ACHN (cell line): ENCODE results near the gene KRTAP9-3.
"Not testable (repeated sequence)": the region's sequence is repeated elsewhere in the genome, so short reads cannot be mapped to it uniquely, and the experiment has no call there.

ENCODE experiments used
- DNase-seq: peaks from one replicate; pipeline ENCODE4 v3.0.0-alpha.2; 2015
- in situ Hi-C: cut with HindIII; loops from 2 replicates; pipeline ENCODE4 v1.10.0; 2017; ENCODE audit warnings: low sequenced_read_pairs, low pct_ligation_motif_present, low pct_unique_long_range_greater_than_20kb

Gene KRTAP9-3

DNA sequence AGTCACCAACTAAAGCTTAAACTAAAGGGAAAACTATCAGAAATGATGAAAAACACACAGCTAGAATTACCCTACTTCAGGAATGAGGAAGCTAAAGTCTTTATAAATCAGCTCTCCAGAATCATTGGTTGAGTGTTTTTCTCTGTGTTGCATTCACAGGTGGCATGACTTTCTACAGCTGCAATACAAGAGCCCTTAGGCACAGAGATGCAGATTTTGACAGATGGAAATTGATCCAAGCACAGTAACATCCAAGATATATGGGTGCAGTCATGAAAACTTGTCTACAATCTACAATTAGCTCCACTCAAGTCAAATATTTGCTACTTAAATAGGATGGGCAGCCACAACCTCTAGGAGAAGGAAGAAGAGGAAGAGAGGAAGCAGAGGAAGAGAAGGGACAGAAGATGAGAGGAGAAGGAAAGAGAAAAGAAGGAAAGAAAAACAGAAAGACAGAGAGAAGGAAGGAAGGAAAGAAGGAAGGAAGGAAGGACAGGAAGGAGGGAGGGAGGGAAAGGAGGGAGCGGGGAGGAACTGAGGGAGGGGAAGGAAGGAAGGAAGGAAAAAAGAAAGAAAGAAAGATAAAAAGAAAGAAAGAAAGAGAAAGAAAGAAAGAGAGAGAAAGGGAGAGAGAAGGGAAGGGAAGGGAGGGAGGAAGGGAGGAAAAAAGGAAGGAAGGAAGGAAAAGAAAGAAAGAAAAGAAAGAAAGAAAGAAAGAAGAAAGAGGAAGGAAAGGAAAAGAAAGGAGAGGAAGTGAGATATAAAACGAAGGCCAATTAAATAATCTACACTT is 14.9 kb downstream of the KRTAP9-3 start:
- in situ Hi-C loops, DNase-seq: not testable (repeated sequence)

- DNase-seq, in situ Hi-C loops: not testable (repeated sequence)
These were observed 17.5 kb downstream of the KRTAP9-3 start, which contains the start of gene KRTAP9-4 for GRCh38 chr17:41249637-41250240. TSS of gene KRTAP9-4 (plus strand) at chr17:41249687. CDS start at chr17:41249721, 34 bp downstream.

DNA sequence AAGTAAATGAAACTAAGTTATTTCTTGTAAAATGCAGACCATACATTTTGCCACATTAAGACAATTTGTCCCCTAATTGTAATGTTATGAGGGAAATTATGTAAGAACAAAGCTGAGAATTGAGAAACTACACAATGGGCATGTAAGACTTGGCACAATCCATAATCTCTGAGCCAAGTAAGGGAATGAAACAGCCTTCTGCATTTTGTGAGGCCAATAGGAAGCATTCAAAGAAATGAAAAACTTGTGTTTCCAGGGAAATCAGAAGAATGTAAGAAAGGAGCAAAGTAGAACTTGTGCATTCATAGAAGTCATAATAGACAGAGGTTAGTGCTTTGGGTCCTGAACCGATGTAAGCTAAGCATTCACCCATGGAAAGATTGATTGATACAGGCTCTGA is 19.0 kb downstream of the KRTAP9-3 start:
- DNase-seq: no peak
- in situ Hi-C loops: no loop called here

GRCh38 chr17:41254861-41255260 is 22.6 kb downstream of the KRTAP9-3 start:
- in situ Hi-C loops: no loop called here
- no peak for DNase-seq

DNA sequence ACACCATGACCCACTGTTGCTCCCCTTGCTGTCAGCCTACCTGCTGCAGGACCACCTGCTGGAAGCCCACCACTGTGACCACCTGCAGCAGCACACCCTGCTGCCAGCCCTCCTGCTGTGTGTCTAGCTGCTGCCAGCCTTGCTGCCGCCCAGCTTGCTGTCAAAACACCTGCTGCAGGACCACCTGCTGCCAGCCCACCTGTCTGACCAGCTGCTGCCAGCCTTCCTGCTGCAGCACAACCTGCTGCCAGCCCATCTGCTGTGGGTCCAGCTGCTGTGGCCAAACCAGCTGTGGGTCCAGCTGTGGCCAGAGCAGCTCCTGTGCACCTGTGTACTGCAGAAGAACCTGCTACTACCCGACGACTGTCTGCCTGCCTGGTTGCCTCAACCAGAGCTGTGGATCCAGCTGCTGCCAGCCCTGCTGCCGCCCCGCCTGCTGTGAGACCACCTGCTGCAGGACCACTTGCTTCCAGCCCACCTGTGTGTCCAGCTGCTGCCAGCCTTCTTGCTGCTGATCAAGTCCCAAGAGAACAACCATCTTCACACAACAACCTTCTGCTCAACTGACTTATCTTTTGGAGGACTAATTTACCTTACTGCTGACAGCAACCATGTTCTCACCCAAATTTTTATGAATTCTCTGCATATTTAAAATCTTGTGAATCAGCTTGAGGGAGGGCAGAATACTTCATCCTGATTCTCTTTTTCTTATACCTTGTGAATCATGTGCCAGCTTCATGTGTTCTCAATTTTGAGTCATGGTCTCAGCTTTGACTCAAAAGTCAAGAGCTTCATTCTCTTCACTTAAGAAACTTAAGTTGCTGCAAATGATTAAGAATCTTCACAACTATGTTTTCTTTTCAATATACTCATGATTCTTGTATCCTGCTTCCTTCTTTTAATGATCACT is 23.4 kb downstream of the KRTAP9-3 start, which contains the start of gene KRTAP9-9:
KRTAP9-9 (plus strand) TSS at position 4 of the 910 bp plus-strand sequence.
- in situ Hi-C loops, DNase-seq: not testable (repeated sequence)

DNA sequence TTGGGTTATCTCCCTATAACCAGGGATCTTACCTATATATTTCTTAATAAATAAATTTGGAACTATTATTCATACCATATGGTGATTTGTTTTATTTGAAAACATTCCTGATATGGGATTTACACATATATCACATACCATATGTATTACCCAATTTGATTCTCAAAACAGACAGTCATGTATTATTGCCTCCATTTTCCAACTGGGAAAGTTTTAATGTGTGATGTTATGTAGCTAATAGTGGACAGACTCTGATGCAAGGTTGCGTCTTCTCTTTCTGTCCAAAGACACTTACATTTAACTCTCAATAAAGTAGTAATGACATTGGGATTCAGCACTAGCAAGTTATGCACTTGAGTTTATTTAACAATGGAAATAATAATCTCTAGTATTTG is 24.0 kb downstream of the KRTAP9-3 start:
- in situ Hi-C loops: no loop called here

DNA sequence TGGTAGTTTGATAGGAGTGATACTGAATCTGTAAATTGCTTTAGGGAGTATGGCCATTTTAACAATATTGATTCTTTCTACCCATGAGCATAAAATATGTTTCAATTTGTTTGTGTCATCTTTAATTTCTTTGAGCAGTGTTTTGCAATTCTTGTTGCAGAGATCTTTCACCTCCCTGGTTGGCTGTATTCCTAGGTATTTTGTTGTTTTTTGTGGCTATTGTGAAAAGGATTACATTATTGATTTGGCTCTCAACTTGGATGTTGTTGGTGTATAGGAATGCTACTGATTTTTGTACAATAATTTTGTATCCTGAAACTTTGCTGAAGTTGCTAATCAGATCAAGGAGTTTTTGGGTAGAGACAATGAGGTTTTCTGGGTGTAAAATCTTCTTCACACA is 26.2 kb downstream of the KRTAP9-3 start:
- DNase-seq: no peak
- in situ Hi-C loops: no loop called here

More for the DNA sequence above, 24.0 kb downstream of the KRTAP9-3 start:
- DNase-seq: no peak

GRCh38 chr17:41263212-41263611 is 31.0 kb downstream of the KRTAP9-3 start:
- no peak for DNase-seq
- in situ Hi-C loops: no loop called here

- in situ Hi-C loops: no loop called here
- no peak for DNase-seq
These were observed 32.4 kb downstream of the KRTAP9-3 start for GRCh38 chr17:41264599-41264998.

DNA sequence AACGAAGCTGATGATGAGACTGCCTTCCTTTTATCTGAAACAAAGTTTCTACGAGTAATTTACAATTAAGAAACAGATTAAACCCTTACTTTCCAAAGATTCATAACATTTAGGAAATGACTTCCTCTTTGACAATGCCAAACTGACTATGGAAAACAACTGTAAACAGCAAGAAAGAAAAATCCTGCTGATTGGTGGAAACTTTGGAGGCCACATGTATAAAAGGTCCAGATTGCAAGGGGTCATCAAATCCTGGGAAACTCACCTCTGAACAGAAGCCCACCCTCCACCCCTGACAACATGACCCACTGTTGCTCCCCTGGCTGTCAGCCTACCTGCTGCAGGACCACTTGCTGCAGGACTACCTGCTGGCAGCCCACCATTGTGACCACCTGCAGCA is 32.8 kb downstream of the KRTAP9-3 start, which contains the start of gene KRTAP9-6:
KRTAP9-6 (plus strand) TSS at position 301 of the 400 bp plus-strand sequence; CDS start at position 301, 0 bp downstream.
- in situ Hi-C loops: no loop called here
- DNase-seq: no peak

DNA sequence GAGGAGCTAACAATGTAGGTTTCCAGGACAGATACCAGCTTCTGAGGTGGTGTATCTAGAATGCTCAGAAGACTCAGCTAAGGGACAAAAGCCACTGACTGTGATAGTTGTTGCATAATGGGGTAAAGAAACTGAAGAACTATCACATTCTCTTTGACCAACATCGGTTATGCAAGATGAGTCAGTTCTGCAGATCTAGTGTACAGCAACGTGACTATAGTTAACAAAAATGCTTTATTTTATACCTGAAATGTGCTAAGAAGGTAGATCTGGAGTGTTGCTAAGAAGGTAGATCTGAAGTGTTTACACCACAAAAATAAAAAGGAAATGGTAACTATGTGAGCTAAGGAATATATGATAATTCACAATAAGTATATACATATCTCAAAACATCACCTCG is 35.5 kb downstream of the KRTAP9-3 start:
- in situ Hi-C loops: no loop called here

GRCh38 chr17:41271323-41271722 is 39.1 kb downstream of the KRTAP9-3 start:
- in situ Hi-C loops, DNase-seq: not testable (repeated sequence)

More for the DNA sequence above, 35.5 kb downstream of the KRTAP9-3 start:
- DNase-seq: no peak

GRCh38 chr17:41271858-41272257 is 39.6 kb downstream of the KRTAP9-3 start:
- DNase-seq: no peak
- in situ Hi-C loops: no loop called here

GRCh38 chr17:41275648-41276190 is 43.5 kb downstream of the KRTAP9-3 start, which contains the start of gene KRTAP9-7:
TSS of gene KRTAP9-7 (plus strand) at chr17:41275698. CDS start at chr17:41275698, 0 bp downstream.
- DNase-seq, in situ Hi-C loops: not testable (repeated sequence)

DNA sequence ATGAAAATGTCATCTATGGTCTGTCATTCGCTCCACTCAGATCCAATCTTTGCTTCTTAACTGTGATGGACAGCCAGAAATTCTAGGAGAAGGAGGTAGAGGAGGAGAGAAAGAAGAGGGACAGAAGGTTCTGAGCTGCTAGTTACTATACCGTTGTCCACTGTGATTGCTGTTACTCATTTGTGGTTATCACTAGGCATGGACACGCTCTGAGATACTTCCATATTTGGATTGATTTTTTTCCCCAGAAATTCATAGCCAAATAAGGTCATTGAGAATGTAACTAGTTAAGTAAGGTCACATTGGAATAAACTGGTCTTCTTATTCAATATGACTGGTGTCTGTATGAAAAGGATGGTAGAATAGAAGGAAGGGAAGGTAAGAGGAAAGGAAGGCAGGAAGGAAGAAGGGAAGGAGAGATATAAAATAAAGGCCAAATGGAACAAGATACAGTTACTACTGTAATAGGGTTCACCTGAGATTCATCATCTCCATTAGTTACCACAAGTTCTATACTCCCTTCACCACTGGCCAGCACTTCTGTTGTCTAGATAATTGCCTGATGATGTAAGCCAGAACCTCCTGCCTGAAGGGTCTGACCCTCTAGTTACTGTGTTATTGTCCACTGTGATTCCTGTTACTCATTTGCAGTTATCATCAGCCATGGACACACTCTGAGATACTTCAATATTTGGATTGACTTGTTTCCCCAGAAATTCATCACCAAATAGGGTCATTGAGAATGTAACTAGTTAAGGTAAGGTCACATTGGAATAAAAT is 46.1 kb downstream of the KRTAP9-3 start:
- no peak for DNase-seq
- in situ Hi-C loops: no loop called here
